ENCODE results near the gene SLC26A2. TPM values are rescaled to one million over a fixed set of nuclear protein-coding genes. Genes with fewer than 3 reads are reported as not detected.
A peak's percentile ranks its signal among the peaks of the same experiment; 100 is the strongest.

SLC26A2 gene
- total and polyA plus RNA-seq, 7 donors: 6.4 to 88.8 (median 12.1) TPM

- Histone ChIP-seq H3K4me1 (peaks cover 0 to 19% (median 9%) of the 10 kb centered on the region in 4 donors), H3K9me3 (no peaks in the 10 kb centered on the region), H3K36me3 (no peaks in the 10 kb centered on the region), H3K4me3 (peak overlapping the region; percentile 62 to 98 (median 82)), H3K27me3 (no peaks in the 10 kb centered on the region), H3K27ac (peak overlapping the region; percentile 86 to 93 (median 90))
- intact Hi-C loops (cut with DNase I): loop anchor here (2.0 to 5.0 kb wide), 2 partner anchors 30 to 109 kb away; no protein-coding TSS in a partner anchor
- TF ChIP-seq EP300 (IDR thresholded peaks at IDR 0.05) (no peak), POLR2A (IDR thresholded peaks at IDR 0.05) (no peak), POLR2AphosphoS5 (IDR thresholded peaks at IDR 0.05) (no peak), CTCF (IDR thresholded peaks at IDR 0.05) (no peak)
- DNase-seq: no peak
- 9 to 15% methylated on average over 23 of the region's 23 CpGs for WGBS, 2 donors
These were observed 678 bp downstream of the SLC26A2 start for GRCh38 chr5:149961186-149961685.

GRCh38 chr5:149961957-149962409 lies 1.4 kb downstream of the SLC26A2 start:
- Histone ChIP-seq H3K4me1 (peaks cover 0 to 19% (median 9%) of the 10 kb centered on the region in 4 donors), H3K4me3 (no peak overlapping the region), H3K36me3 (no peaks in the 10 kb centered on the region), H3K27me3 (no peaks in the 10 kb centered on the region), H3K27ac (peak overlapping the region in 2 of 4 donors; percentile 86 to 93), H3K9me3 (no peaks in the 10 kb centered on the region)
- WGBS, 2 donors: 46 to 66% methylated on average over 6 of the region's 6 CpGs
- no peak for DNase-seq
- intact Hi-C loops (cut with DNase I): loop anchor here (2.0 to 5.0 kb wide), 2 partner anchors 29 to 110 kb away; no protein-coding TSS in a partner anchor
- no peak for TF ChIP-seq EP300 (IDR thresholded peaks at IDR 0.05)
- no peak for TF ChIP-seq POLR2A (IDR thresholded peaks at IDR 0.05)
- peak in 2 of 4 experiments; percentile 14 to 15 for TF ChIP-seq CTCF (IDR thresholded peaks at IDR 0.05)
- TF ChIP-seq POLR2AphosphoS5 (IDR thresholded peaks at IDR 0.05): no peak

DNA sequence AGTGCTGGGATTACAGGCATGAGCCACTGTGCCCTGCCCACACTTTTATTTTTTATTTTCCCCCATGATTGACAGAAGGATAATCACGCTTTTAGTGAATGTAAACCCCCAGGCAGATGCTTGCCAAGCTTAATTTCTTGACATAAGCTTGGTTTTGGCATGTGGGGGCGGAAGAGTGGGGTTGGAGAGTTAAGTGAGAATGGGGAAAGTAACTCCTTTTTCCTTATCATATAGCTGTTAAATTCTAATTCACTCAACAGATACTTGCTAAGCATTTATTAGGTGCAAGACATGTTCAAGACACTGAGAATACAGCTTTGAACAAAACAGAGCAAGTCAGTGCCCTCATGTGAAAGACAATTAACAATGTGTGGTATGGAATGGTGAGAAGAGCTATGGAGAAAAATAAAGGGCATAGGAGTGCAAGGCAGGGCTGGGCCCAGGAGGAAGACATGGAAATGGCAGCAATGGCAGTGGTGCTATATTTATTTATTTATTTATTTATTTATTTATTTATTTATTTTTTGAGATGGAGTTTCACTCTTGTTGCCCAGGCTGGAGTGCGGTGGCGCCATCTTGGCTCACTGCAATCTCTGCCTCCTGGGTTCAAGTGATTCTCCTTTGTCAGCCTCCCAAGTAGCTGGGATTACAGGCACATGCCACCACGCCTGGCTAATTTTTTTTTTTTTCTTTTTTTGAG lies 2.2 kb downstream of the SLC26A2 start:
- TF ChIP-seq CTCF (IDR thresholded peaks at IDR 0.05): no peak
- no peak for TF ChIP-seq POLR2A (IDR thresholded peaks at IDR 0.05)
- no peak for TF ChIP-seq EP300 (IDR thresholded peaks at IDR 0.05)
- TF ChIP-seq POLR2AphosphoS5 (IDR thresholded peaks at IDR 0.05): no peak
- no peak for DNase-seq
- H3K4me1 ChIP-seq: peaks cover 0 to 19% (median 9%) of the 10 kb centered on the region in 4 donors
- intact Hi-C loops (cut with DNase I): loop anchor here (5.0 kb wide), 1 partner anchor 110 kb away; no protein-coding TSS in a partner anchor
- no peaks in the 10 kb centered on the region for H3K27me3 ChIP-seq
- H3K9me3 ChIP-seq: no peaks in the 10 kb centered on the region
- no peak overlapping the region for H3K27ac ChIP-seq
- H3K36me3 ChIP-seq: no peaks in the 10 kb centered on the region
- no peak overlapping the region for H3K4me3 ChIP-seq
- WGBS, 2 donors: 86 to 90% methylated on average over 5 of the region's 5 CpGs

GRCh38 chr5:149963729-149964128 lies 3.2 kb downstream of the SLC26A2 start:
- Histone ChIP-seq H3K4me1 (peaks cover 0 to 19% (median 9%) of the 10 kb centered on the region in 4 donors), H3K36me3 (no peaks in the 10 kb centered on the region), H3K4me3 (no peak overlapping the region), H3K27ac (no peak overlapping the region), H3K9me3 (no peaks in the 10 kb centered on the region), H3K27me3 (no peaks in the 10 kb centered on the region)
- intact Hi-C loops (cut with DNase I): loop anchor here (5.0 kb wide), 1 partner anchor 111 kb away; no protein-coding TSS in a partner anchor
- no peak for TF ChIP-seq EP300 (IDR thresholded peaks at IDR 0.05)
- TF ChIP-seq POLR2A (IDR thresholded peaks at IDR 0.05): no peak
- TF ChIP-seq POLR2AphosphoS5 (IDR thresholded peaks at IDR 0.05): no peak
- TF ChIP-seq CTCF (IDR thresholded peaks at IDR 0.05): no peak
- 69 to 90% methylated on average over 3 of the region's 3 CpGs for WGBS, 2 donors
- no peak for DNase-seq

All from sigmoid colon (tissue), 7 donors.